ENCODE results near the gene OSBPL9.

Gene OSBPL9, protein sequence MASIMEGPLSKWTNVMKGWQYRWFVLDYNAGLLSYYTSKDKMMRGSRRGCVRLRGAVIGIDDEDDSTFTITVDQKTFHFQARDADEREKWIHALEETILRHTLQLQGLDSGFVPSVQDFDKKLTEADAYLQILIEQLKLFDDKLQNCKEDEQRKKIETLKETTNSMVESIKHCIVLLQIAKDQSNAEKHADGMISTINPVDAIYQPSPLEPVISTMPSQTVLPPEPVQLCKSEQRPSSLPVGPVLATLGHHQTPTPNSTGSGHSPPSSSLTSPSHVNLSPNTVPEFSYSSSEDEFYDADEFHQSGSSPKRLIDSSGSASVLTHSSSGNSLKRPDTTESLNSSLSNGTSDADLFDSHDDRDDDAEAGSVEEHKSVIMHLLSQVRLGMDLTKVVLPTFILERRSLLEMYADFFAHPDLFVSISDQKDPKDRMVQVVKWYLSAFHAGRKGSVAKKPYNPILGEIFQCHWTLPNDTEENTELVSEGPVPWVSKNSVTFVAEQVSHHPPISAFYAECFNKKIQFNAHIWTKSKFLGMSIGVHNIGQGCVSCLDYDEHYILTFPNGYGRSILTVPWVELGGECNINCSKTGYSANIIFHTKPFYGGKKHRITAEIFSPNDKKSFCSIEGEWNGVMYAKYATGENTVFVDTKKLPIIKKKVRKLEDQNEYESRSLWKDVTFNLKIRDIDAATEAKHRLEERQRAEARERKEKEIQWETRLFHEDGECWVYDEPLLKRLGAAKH
- 70.9 to 89.1 (median 77.3) reads per million in 4 donors for total RNA-seq

DNA sequence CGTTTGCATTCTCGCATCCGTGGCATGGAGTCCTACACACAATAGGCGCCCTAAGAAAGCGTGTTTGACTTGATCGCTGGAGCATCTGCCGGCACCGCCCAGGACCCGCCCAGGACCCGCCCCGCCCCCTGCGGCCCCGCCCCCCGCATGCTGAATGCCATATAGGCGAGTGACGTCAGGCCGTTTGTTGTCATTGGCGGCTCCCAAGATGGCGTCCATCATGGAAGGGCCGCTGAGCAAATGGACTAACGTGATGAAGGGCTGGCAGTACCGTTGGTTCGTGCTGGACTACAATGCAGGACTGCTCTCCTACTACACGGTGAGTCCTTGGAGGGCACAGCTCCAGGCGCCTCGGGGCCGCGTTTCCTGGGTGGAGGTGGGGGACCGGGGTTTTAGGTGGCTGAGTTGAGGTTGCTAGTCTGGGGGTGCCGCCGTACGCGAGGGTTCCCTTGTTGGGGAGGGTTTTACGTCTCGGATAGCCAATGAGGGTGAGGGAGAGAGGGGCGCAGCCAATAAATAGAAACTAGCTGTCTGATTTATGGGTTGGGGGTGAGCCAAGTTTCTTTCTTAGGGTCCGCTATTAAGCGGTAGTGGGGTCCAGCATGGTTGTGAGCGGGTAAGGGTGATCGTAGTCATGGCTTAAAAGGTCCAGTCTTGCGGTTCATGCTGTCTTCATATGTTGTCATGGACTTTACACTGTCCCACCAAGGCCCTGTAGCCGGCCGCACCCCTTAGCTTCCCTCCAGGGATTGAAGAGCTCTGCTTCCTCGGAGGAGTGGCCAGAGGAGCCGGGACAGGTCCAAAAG is at the start of gene OSBPL9:
TSS of gene OSBPL9 (plus strand) at position 190 of the 806 bp plus-strand sequence. CDS start at position 209, 19 bp downstream.
- peak; percentile 71 to 89 (median 84) for DNase-seq

DNA sequence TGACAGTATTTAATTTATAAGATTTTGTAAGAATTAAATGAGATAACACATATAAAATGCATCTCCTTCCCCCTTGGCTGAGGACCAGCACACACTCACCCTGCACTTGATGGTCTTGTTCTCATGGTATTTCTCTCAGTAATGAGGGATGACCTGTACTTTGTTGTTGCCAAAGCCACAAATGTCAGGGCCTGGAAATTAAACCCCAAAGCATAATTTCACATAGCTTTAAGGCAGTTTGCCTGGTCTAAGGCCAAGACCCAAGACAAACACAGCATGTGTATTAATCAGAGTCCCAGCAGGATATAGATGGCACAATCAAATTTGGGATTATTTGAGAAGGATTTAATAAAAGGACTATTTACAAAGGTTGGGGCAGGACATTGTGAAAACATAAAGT is 49.2 kb upstream of the OSBPL9 start:
- DNase-seq = no peak

DNA sequence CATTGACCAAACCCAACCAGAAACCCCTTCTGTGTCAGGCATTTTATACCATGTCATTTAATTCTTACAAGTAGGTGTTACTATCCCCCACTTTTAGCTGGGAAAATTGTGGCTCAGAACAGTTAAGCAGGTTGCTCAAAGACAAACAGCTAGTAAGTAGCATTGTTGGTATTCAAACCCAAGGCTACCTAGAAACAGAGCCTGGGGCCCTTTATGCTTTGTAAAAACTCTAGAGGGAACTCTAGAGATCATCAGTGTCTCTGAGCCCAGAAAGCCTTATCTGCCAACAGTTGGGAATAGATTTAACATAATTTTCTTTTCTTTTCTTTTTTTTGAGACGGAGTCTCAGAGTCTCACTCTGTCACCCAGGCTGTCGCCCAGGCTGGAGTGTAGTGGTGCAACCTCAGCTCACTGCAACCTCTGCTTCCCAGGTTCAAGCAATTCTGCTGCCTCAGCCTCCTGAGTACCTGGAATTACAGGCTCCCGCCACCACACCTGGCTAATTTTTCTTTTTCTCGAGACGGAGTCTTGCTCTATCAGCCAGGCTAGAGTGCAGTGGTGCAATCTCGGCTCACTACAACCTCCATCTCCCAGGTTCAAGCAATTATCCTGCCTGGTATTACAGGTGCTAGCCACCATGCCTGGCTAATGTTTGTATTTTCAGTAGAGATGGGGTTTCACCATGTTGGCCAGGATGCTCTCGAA is 48.5 kb upstream of the OSBPL9 start:
- no peak for DNase-seq

DNA sequence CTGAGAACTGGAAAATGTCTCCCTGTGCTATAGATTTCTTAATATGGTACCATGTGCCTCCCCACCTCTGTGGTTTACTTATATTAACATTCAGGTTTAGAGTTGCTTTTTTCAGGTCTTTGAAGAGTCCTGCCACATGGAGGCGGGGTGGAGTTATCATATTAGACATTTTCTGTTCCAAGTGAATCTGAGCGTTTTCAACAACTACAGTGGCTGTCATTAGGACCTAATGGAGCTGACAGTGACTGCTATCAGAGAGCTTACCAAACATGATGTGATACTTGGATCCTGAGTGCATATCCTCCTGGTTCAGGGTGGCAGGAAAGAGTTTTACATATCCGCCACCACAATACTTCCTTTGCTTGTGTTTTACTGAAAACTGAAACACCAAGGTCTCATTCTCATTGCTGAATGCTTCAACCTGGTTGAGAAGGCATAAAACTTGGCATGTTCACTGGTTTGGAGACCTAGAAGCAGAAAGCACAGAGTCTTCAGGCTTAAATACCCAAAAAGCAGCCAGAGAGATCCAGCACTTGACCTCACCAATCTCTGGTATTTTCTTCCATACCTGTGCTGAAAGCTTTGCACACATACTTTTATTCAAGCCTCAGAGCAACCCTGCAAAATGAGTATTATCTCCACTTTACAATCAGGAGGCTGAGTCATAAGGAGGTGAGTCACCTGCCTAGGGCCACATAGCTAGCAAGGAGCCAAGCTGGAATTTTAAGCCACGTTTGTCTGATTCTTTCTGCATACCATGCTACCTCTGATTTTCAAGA is 47.4 kb upstream of the OSBPL9 start:
- DNase-seq = peak in 1 of 5 donors; percentile 90

DNA sequence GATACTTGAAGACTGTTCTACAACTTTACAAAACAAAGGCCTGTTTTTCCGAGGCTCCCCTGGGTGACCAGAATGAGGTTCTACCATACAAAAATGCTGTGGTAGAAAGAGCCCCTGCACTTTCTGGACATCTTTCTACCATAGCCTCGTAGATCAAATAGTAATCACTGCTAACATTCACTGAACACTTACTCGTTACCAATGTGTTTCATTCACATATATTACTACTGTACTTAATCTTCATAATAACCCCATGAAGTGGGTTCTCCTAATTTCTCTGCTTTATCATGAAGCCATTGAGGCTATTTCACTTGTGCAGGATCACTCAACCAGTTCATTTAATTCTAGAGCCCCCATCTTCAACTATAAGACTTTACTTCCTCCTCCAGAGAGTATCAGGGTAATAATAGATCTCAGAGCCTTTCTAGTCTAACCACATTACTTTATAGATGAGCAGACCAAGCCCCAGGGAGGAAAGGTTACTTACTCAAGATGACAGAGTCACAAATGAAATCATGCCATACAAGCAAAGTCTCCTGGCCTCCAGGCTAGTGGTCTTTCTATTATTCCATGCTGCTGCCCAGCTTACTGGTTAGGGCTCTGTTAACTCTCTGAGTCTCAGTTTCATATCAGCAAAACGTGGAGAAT is 46.7 kb upstream of the OSBPL9 start:
- DNase-seq = peak in 1 of 5 donors; percentile 46

DNA sequence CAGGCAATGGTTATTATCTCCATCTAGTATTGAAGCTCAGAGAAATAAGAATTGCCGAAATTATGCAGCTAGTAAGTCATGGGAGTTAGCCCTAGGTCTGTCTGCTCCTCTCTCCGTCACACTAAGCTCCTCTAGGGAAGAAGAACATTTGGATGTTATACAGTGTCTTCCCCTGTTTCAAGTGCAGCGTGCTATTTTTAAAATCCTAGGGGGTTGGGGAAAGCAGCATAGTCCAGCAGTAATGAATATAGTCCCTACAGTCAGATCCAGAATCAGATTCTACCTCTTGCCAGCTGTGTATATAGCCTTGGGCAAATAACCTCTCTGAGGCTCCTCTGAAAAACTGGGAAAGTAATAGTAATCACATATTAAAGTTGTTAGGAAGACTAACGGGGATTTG is 44.5 kb upstream of the OSBPL9 start:
- no peak for DNase-seq

DNA sequence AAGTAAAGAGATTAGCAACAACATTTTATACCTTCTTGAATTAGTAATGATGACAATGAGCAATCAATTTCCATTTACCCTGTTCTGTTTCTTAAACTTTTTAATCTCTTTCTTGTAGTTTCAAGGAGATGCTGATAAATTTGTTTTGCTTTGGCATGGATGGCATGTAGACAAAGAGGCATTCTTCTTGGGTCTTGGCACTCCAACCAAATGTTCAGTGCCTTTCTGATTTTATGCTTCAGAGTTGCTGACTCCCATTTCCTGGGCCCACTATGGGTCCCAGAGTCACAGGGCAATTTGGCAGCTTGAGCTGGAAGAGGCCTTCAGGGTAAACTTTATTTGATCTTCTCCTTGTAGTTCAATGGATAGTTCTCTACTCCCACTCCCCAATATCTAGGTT is 42.1 kb upstream of the OSBPL9 start:
- no peak for DNase-seq

DNA sequence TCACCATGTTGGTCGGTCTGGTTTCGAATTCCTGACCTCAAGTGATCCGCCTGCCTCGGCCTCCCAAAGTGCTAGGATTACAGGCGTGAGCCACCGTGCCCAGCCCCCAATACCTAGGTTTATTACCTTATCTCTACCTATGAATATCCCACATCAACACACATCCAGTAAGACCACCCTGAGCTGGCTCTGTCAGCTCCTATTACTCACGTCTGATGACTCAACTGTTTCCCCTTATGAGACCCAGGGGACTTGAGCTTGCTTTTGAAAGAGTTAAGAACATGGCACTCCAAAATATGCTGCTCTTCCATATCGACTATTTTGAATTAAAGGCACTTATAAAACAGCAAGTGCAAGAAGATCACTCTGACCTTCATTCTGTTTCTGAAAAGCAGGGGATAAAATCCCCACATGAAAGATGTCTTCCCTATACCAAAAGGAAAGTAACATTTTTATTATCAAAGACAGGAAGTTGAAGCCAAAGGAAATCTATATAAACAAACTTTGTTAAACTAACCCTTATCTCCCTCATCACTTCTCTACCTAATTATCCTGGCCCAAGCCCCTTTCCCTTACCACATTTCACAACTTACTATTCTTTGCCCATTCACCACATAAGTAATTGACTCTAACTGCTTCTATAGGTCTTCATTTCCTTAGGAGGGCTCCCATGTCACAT is 41.3 kb upstream of the OSBPL9 start:
- DNase-seq = no peak

DNA sequence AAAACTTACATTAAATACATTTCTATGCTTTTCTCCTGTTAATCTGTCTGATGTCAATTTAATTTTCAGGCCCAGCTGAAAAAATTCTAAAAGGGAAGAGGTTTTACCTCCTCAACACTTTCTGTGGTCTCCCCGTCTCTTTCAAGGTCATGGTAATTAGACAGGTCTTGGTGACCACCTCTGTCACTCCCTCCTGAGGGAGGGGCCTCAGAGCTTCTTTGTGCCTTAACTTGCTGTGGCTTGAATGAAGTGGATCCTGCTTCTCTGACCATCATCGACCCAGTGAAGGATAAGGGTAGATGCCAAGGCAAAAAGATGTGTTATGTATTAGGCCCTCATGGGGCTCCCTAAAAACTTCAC is 40.8 kb upstream of the OSBPL9 start:
- no peak for DNase-seq

DNA sequence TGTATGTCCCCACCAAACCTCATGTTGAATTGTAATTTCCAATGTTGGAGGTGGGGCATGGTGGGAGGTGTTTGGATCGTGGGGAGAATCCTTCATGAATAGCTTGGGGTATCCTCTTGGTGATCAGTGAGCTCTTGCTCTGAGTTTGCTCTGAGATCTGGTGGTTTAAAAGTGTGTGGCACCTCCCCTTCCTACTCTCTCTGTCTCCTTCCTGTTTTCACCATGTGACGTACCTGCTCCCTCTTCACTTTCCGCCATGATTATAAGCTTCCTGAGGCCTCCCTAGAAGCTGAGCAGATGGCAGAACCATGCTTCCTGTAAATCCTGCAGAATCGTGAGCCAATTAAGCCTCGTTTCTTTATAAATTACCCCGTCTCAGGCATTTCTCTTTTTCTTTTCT is 40.0 kb upstream of the OSBPL9 start:
- DNase-seq = no peak

DNA sequence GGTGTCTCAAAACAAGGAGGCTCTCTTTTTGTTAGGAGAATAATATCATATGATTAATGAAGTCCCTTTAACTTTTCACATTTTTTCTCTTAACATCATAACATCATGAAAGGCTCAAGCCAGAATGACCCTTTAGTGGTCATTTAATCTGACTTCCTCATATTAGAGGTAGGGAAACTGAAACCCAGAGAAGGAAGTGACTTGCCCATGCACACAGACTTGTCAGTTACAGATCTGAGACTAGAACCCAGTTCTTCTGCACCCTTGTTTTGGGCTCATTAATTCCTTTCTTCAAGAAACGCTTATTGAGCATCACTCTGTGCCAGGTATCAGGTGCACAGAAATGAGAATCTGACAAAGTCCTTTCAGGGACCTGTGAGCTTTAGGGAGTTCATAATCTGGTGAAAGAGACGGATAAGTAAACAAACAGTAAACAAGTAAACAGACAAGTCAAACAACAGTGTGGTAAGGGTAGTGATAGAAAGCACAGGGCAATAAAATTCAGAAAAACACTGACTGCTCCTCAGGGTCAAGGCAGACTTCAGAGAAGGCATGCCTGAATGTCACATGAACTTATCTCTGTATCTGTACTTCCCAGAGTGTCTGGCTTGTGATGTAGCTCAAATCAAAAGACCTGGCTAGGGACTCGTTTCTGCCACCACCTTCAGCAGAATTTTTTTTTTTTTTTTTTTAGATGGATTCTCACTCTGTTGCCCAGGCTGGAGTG is 38.3 kb upstream of the OSBPL9 start:
- DNase-seq = no peak

DNA sequence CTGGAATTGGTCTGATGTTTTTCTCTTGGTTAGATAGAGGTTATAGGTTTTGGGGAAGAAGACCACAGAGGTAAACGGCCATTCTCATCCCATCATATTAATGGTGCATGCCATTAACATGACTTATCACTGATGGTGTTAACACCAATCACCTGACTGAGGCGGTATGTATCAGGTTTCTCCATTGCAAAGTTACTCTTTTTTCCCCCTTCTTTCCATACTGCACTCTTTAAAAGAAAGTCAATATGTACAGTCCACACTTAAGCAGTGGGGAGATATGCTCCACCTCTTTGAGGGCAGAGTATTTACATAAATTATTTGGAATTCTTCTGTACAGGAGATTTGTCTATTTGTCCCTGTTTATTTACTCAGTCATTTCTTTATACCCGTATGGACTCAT is 35.7 kb upstream of the OSBPL9 start:
- no peak for DNase-seq

DNA sequence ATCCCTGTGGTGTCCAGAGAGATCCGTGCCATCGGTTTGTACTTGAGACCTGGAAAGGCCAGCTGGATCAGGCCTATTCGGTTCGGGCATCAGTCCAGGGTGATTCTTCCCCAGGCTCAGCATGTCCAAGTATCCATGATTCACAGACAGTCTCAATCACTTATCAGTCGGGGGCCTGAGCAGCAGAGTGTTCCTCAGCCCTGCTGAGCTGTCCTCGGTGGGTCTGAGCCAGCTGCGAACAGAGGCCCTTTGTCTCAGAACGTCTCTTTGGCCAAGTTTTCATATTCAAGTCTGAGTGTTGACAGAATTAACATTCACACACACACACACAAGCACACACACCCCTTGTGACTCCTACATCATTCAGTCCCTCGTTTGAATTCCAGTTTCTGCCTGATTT is 33.4 kb upstream of the OSBPL9 start:
- DNase-seq = no peak

DNA sequence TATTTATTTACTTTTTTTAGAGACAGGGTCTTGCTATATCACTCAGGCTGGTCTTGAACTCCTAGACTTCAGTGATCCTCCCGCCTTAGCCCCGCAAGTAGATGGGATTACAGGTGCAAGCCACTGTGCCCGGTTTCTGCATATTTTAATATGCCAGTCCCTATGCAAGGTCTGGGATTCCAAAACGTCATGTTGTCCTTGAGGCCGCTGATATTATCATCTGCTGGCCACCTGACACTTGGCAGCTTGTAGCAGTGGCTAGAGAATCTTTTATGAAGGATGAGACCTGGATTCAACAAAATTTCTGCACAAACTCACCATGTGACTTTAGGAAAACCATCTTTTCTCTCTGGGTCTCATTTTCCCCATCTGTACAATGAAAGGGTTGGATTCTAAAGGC is 32.9 kb upstream of the OSBPL9 start:
- DNase-seq = no peak

DNA sequence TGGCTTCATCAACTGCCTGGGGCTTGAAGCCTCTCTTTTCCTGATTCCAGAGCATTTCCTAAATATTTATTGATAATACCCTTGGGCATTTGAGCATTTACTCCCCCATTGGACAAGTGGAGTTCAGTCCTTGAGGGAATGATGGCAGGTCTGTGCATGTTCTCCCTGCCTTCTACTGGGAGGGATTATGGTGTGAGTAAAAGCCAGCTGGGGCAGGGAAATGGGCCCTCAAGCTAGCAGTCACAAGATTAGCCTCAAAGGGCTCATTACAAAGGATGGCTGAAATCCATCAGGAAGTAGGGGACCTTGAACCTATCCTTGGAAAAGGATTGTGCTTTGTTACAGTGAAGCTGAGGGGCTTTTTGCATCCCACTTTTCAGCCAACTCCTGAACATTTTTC is 24.2 kb upstream of the OSBPL9 start:
- DNase-seq = no peak

DNA sequence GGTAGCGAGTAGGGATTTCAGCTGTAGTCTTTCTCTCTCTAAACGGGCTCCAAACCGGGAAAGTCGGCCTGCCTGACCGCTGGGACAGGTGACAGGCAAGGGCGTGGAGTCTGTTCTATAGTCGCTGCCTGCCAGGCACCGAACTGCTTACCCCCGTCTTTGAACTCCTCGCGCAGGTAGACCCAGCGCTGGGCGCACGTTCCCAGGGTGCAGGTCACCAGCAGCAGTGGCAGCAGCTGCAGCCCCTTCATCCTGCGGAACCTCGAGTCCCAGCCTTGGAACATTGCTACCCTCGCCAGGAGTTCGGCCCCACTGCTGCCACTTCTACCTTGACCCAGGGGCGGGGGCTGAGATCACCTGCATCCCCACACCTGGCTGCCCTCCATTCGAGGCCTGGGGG is 22.2 kb upstream of the OSBPL9 start:
- no peak for DNase-seq

DNA sequence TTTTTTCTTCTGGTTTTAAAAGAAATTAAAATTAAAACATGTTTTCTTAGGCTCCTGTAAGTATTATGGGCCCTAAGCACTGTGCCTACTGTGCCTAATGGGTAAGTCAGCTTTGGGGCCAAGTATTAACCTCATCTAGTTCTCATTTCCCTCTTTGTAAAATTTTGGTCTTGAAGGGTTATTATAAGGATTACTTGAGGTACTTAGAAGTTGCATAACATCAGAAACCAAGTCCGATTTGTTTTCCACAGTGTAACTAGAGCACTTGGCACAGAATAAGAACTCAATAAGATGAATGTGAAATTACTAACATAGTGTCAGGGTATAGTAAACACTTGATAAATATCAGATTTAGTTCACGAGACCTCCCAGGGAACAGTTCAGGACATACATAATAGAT is 16.4 kb upstream of the OSBPL9 start:
- no peak for DNase-seq

DNA sequence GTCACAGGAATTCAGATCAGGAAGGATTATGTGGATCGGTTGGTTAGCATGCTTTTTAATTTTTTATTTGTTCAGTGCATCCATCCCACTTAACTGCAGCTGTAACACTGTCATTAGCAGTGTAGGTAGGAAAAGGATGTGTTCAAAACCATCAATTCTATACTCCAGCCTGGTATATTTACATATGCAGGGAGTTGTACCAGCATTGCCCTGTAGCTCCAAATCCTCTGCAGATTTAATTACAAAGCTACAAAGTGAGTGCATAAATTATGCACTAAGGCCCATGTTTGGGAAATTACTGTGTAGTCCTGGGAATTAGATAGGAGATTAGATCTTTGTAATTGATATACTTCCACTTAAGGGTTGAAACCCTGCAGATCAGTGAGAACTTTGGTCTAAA is 15.9 kb upstream of the OSBPL9 start:
- no peak for DNase-seq

DNA sequence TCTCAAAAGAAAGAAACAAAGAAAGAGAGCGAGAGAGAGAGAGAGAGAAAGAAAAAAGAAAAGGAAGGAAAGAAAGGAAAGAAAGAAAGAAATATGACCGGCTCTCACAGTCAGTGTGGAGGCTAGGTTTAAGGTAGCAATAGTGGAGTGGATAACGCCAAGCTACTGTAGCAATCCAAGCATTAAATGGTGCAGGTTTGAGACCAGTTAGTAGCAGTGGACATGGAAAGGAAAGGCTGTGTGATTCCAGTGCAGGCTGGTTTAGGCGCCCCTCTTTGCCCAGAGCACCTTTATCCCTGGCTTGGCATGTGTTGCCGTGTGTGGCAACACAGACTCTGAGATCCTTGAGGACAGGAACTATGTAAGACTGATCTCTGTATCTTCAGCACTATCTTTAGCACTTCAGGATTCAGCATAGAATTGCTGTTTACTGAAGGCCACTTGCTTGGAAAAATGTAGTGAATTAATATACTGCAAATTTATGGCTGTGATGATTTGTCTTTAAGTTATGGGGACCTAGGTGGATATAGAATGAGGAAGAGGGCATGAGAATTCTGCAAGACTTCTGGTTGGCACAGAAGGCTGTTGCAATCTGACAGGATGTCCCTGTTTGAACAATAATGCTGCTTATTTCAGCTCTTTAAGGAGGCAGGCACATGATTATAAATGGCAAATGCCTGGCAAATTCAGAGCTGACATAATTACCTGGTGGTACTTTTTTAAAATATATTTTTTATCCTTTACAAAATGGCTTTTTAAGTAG is 10.8 kb upstream of the OSBPL9 start:
- no peak for DNase-seq

Data from T-helper 1 cell (primary cell).